WI38 (cell line): ENCODE measurements around the gene ADGRD2.

ENCODE experiments used
- H3K4me3 ChIP-seq: 2 replicates; pipeline ENCODE4 v1.5.1; 2011; ENCODE audit warnings: low read depth, mild to moderate bottlenecking, control low read depth, low read length
- CTCF ChIP-seq: IDR thresholded peaks from 2 replicates; pipeline ENCODE4 v1.5.1; 2012; ENCODE audit warnings: low read depth, mild to moderate bottlenecking, control low read depth, low read length

ADGRD2 gene

GRCh38 chr9:124520206-124520596 lies 70.0 kb downstream of the ADGRD2 start:
- no peak overlapping the region for H3K4me3 ChIP-seq
- no peak for TF ChIP-seq CTCF

- no peak for TF ChIP-seq CTCF
Measured at GRCh38 chr9:124521142-124521541, 70.9 kb downstream of the ADGRD2 start.

GRCh38 chr9:124522121-124523098 lies 72.2 kb downstream of the ADGRD2 start:
- H3K4me3 ChIP-seq = no peak overlapping the region
- TF ChIP-seq CTCF = no peak; the same call in 1 of the 2 replicates

More at GRCh38 chr9:124521142-124521541, 70.9 kb downstream of the ADGRD2 start:
- no peak overlapping the region for H3K4me3 ChIP-seq

- H3K4me3 ChIP-seq = no peak overlapping the region
- TF ChIP-seq CTCF = no peak
Measured at GRCh38 chr9:124526174-124526573, 75.9 kb downstream of the ADGRD2 start.

- no peak overlapping the region for H3K4me3 ChIP-seq
- no peak for TF ChIP-seq CTCF
Measured at GRCh38 chr9:124527781-124528180, 77.5 kb downstream of the ADGRD2 start.
